Erythroblast (primary cell): Measurements from ENCODE around the gene SPATS2.
"Not testable (repeated sequence)": the region's sequence is repeated elsewhere in the genome, so short reads cannot be mapped to it uniquely, and the experiment has no call there.

Source experiments
- DNase-seq, 2 experiments: peaks; one replicate each; lab custom pipeline; 2025; lab: John Stamatoyannopoulos, UW
- GATA1 ChIP-seq: IDR thresholded peaks from 2 replicates; pipeline ENCODE4 v1.6.1; 2011; ENCODE audit warnings: low read depth, mild to moderate bottlenecking, control low read depth, low read length, moderate library complexity
- POLR2A ChIP-seq: IDR thresholded peaks from 2 replicates; pipeline ENCODE4 v1.6.1; 2011; ENCODE audit warnings: mild to moderate bottlenecking, low read length

Gene SPATS2

DNA sequence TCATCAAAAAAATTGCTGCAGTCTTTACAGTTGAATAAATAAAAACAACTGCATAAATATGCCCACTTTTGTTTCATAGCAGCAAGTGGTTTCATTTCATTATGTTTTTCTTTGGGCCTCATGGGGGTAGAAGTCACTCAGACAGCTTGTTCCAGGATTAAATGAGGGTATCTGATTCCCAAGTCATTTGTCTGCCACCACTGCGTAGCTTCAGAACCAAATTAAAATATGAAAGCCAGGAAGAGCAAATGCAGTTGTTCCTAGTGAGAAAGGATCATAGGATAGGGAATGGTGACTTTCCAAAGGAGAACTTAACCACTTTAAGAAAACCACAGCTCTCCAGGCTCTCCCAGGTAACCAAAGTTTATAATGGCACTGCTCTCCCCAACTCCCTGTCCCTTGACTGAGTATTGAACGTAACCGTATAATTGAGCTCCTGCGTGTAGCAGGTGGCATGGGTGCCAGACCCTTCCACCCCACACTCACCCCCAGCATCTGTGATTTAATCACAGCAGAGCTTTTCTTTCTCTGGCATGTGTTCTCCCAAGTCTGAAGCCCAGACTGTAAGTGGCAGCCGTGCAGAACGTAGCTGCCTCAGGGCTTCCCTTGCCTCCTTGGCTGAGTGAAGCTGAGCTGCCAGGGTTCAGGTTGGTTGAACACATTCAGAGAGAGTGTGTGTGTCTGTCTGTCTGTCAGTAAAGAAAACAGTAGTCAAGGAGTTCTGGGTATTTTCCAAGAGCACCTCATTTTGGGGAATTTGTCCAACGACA is 160.3 kb downstream of the SPATS2 start:
- DNase-seq = no peak
- no peak for TF ChIP-seq GATA1
- TF ChIP-seq POLR2A = no peak

DNA sequence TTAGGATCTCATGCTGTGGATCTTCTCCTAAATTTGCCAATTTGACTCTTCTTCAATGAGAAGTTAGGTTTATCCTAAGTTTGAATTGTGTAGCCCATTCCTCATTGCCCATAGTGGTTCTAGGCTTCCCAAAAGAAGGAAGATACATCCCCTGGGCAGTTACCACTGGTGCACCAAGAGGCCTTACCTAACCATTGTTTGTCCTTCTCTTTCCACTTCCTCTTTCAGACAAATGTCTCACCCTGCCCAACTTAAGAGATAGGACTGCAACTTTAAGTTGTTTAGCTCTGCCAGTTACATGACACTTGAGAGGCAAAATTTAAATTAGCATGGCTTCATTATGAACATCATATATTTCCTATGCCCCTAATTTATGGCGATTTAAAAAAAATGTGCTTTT is 162.2 kb downstream of the SPATS2 start:
- no peak for DNase-seq
- TF ChIP-seq GATA1 (no peak), POLR2A (no peak)

DNA sequence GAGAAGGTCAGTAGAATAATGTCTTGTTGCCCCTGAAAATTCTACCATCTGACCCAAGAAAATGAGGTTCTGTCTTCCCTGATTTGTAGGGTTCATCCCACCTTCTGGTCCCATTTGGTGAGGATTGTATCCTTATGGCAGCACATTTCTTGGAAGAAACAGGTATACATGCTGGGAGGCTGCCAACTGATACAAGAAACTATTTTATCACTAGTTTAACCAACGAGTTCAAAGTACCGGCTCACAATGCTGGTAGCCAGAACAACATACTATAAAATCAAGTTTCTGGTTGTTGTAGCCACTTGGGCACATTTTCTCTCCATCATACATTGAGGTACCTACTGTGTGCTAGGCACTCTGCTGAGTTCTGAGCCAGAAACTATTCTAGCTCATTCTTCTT is 164.5 kb downstream of the SPATS2 start:
- DNase-seq = no peak
- TF ChIP-seq POLR2A (no peak), GATA1 (no peak)

DNA sequence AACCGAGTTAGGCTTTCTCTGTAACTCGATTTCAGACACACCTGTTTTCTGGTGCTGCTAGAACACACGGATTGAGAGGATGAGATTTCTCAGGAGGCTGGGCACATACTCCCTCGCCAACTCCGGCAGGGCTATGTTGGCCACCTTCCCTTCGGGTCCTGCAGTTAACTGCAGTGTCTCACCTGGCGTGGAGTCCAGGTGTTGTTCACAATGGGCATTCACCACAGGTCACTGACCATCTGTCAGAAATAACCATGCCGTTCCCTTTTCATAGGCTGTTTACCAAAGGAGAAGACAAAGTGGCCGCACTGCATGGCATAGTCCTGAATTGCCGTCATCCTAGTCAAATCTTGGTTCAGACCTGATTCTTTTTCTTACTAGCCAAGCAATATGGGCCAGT is 166.1 kb downstream of the SPATS2 start:
- TF ChIP-seq POLR2A = no peak
- TF ChIP-seq GATA1 = no peak
- no peak for DNase-seq

DNA sequence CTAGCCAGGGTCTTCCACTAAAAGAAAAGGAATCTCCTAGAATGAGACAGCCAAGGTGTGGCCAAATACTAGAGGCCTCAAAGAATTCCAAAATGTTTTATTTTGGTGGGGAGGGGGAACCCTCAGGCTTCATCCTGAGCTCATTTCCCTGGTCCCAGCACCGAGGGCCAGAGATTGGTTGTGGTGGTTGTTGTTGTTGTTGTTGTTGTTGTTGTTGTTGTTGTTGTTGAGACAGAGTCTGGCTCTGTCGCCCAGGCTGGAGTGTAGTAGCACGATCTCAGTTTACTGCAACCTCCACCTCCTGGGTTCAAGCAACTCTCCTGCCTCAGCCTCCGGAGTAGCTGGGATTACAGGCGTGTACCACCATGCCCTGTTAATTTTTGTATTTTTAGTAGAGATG is 166.9 kb downstream of the SPATS2 start:
- not testable (repeated sequence) for DNase-seq

DNA sequence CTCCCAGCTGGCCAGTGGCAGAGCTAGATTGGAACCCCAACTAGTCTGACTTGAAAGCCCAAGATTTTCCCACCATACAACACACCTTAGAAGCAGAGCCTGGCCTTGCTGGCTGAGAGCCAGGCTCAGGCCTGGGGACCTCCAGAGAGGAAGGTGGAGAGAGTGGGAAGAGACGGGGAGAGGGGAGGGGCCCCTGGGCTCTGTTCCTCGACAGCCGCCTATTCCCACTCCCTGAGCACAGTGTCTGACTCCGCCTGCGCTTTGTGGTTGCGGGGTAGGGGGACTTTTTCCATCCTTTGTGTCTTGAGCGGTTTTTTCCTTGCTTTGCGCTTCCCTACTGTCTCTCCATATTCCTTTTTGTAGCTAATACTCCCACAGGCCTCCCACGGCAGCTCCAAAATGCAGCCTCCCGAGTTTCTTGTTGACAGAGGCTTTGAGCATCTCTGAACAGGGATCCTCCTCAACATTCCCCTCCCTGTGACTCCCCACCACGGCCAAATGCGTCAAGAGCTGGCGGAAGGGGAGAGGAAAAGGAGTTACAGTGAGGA is 167.5 kb downstream of the SPATS2 start:
- no peak for TF ChIP-seq POLR2A
- no peak for TF ChIP-seq GATA1
- DNase-seq = no peak

DNA sequence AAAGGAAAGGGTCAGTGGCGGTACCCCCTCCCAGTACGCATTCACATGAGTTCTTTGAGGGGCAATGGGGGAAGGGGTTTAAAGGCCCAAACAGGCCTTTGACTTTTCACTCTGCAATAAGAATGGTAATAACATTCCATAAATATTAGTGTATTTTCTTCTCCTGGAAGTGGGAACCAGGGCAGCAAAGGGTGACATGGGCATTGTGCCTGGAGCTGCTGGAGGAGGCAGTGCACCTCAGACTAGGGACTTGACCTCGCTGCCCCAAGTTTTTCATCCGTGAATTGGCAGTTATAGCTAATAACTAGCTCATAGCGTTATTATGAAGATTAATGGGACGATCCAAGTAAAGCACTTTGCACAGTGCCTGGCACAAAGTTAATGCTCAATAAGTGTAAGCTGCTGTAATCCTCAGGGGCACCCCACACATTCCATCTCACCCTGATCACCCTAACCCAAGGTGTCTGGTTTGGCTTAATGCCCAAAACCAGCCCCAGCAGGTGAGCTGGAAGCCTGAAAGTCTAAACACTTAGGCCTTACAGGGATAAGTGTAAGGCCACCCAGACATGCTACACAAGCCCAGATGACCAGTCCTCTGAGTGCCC is 168.8 kb downstream of the SPATS2 start:
- TF ChIP-seq GATA1 (no peak), POLR2A (no peak)

DNA sequence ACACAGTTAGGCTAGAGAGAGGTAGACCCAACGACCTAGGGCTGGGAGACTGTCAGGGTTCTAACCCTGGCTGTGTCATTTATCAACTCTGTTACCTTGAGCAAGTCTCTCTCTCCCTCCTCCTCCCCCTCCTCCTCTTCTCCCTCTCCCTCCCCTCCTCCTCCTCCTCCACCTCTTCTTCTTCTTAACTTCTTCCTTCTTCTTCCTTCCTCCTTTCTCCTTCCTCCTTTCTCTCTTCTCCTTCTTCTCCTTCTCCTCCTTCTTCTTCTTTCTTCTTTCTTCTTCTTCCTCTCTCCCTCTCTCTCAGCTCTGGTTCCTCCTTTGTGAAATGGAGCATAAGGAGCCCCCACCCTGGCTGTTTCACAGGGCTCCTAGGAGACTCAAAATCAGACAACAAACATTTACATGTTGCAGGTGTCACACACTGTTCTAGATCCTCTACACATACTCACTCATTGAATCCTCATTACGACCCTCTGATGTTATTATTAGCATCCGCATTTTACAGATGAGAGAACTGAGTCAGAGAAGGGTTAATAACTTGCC is 169.3 kb downstream of the SPATS2 start:
- TF ChIP-seq GATA1 = no peak
- no peak for TF ChIP-seq POLR2A
- no peak for DNase-seq

More for the DNA sequence above, 168.8 kb downstream of the SPATS2 start:
- no peak for DNase-seq

DNA sequence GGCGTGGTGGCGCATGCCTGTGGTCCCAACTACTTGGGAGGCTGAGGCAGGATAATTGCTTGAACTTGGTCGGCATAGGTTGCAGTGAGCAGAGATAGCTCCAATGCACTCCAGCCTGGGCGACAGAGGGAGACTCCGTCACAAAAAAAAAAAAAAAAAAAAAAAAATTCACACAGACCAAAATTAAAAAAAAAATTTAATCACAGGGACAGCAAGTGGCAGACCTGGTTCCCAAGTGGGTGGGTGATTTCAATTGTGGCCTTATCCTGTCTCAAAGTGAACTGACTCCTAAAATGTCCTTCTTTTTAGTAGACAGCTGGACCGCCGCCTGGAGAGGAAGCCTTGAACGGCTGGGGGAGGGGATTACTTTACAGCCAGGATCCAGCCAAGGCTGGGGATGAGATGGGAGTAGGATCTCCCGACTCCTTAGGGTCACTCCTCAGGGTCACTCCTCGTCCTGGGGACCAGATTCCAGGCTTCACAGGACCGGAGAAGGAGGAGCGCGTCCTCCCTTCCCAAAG is 170.0 kb downstream of the SPATS2 start:
- no peak for DNase-seq
- TF ChIP-seq POLR2A (no peak), GATA1 (no peak)

DNA sequence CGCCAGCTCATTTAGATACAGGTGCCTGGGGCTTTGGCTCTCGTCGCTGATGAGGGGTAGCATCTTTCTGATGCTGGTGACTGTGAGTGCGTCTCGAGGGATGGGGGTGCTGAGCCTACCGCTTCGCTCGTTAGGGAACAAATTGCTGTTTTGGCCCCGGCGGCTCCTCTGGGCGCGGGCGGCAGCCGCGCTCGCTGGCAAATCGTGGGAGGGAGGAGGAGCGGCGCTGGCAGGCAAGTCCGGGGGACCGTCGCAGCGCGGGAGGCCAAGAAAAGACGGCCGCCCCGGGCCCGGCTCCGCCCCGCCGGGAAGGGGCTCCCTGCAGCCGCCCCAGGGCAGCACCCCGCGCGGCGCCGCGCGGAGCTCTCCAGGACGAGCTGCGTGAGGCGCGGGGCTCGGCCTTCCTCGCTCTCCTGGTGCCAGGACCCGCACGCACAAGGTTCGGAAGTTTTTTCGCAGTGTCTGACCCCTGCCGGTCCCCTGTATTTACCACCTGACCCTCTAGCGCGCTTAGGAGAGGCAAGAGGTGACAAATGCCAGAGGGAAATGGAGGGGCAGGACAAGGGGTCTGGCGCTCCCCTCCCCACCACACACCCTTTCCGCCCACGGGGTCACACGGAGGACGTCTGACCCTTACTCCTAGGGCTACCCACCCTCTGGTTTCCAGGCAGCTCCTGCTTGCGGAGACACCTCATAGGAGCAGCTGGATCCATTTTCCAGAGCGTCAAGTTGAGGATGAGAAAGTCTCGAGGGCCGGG is 170.7 kb downstream of the SPATS2 start:
- peak; percentile 37 to 40 for DNase-seq
- TF ChIP-seq GATA1 = no peak
- TF ChIP-seq POLR2A = no peak

DNA sequence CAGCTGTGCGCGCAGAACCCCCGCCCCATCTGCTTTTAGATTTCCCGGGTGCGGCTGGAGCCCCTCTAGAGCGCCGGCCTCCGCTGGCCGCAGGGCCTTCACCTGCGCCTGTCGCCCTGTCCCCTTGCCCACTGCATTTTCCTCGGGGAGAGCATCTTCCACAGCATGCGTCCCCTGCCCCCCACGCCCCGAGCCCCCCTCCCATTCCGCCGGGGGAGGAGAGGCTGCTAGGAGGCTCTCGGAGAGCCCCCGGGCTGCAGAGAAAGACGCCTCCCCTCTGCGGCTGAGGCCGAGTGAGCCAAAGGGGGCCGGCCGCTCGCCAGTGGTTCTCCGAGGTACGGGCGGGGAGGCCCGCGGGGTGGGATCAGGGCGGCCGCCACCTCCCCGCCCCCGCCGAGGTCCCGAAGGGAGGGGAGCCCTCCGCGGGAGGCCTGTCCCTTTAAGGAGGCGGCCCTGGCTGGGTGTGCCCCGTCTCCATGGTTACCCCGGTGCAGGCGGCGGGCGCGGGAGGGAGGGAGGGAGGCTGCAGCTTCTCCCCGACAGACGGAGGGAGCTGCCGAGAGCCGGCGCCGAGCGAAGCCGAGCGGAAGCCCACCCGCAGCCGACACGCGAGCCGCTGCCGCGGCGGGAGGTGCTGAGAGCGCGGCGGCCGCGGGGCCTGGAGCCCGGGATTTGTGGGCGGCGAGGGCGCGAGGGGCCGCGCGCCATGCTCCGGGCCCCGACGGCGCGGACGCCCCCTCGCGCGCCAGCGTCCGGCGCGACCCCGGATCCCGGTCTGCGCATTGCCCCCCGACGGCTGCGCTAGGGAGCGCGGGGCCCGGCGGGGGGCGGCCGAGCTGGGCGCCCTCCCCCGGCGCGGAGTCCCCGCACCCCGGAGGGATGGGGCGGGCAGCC is 171.5 kb downstream of the SPATS2 start, which contains the start of gene KCNH3:
KCNH3 (plus strand) TSS at position 521 of the 894 bp plus-strand sequence. CDS start 387 bp downstream, outside the sequence.
- no peak for TF ChIP-seq GATA1
- TF ChIP-seq POLR2A = no peak
- peak; percentile 82 to 89 for DNase-seq

DNA sequence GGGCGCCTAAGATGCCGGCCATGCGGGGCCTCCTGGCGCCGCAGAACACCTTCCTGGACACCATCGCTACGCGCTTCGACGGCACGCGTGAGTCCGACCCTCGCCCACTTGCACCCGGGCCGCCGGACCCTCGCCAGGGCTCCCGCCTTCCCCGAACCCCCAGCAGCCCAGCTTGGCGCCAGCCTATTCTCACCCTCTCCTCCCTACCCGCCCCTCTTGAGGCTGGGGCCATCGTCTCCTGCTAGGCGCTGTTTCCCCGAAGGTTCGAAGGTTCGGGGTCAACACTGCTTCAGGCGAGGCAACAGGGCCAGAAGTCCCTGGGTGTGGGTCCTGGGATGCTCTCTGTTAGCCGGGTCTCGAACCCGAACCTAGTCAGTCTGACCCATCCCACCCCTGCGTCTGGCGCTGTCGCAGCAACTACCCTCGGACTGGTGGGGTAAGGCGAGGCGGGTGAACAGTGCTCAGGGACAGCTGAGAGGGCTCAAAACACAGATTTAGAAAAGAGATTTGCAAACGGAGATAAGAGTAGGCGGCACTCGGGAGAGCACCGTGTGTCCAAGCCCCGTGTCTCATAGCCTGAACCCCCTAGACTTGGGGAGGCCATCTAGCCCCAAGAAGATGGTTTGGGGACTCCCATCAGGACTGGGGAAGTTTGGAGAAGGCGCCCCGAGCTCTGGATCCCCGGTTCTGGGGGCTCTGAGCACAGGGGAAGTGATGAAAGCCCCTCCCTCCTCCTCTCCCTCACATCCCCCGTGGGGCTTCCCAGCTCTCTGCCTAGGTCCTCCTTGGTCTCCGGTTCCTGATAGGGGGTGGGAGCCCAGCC is 172.4 kb downstream of the SPATS2 start:
- TF ChIP-seq GATA1 = no peak
- no peak for TF ChIP-seq POLR2A
- DNase-seq = no peak
